NCI-H1105 (cell line): ENCODE results near the gene OVCH2.
"Not testable (repeated sequence)": the region's sequence is repeated elsewhere in the genome, so short reads cannot be mapped to it uniquely, and the experiment has no call there.

Experiments
- DNase-seq: peaks from one replicate; lab custom pipeline; 2025; lab: John Stamatoyannopoulos, UW

OVCH2 gene

DNA sequence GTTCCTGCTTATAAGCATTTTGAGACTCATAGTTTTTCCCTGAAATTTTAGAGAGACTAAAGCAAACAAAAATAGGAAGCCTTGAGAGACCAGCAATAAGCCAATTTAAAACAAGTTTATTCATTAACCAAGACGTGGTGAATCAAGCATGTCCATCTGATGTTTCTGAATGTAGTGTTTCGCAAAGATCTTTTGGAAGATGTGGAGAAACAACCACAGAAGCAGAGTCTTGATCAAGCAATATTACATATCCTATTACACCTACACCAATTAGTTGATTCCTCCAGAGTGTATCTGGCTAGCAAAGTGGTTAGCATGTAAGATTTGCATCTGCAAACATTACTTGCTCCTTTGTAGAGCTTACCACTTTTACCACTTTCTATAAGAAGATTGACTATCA lies at the start of gene OVCH2:
OVCH2 (minus strand) TSS at position 101 of the 400 bp plus-strand sequence; CDS start at position 18, 83 bp downstream.
- no peak for DNase-seq

- no peak for DNase-seq
Measured at GRCh38 chr11:7749456-7749855, 43.2 kb upstream of the OVCH2 start.

DNA sequence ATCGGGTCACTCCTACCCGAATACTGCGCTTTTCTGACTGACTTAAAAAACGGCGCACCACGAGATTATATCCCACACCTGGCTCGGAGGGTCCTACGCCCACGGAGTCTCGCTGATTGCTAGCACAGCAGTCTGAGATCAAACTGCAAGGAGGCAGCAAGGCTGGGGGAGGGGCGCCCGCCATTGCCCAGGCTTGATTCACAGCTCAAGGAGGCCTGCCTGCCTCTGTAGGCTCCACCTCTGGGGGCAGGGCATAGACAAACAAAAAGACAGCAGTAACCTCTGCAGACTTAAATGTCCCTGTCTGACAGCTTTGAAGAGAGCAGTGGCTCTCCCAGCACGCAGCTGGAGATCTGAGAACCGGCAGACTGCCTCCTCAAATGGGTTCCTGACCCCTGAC lies 28.5 kb upstream of the OVCH2 start:
- not testable (repeated sequence) for DNase-seq

DNA sequence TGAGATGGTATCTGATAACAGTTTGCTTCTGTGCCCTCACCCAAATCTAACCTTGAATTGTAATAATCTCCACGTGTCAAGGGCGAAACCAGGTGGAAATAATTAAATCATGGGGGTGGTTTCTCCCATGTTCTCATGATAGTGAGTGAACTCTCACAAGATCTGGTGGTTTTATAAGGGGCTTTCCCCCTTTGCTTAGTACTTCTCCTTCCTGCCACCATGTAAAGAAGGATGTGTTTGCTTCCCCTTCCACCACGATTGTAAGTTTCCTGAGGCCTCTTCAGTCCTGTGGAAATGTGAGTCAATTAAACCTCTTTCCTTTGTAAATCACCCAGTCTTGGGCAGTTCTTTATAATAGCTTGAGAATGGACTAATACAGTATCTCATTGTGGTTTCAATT lies 8.5 kb upstream of the OVCH2 start:
- no peak for DNase-seq

DNA sequence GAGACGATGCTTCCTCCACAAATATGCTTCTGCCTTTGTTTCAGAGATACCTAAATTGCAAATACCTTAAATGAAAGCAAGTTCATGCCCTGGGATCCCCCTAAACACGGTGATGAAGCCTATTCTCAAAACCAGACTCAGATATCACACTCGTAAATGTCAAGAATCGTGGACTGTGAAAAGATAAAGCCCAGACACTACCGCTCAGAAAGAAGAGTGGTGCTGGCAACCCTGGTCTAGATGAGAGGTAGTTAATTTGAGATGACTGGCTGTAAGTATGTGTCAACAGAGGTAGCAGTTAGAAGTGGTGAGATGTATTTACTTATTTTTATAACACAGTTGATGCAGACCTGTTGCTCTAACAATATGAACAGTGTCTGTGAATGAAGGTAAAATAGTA lies 2.5 kb downstream of the OVCH2 start:
- DNase-seq: no peak

DNA sequence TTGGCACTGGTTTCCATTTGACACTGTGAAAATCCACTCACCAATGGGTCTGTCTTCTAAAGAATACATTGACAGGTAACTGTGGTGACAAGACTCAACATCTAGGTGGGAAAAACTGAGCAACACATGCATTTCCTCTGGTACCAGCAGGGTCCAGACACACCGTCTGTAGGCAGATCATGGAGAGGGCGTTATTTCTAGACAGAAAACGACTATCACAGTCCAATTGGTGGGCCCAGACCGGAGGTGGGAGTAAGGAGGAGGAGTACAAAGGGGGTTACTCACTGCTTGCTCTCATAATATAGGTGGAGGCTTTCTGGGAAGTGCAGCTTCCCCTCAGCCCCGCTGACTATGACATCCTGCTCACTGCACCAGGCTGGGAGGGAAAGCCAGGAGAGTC lies 9.9 kb downstream of the OVCH2 start:
- no peak for DNase-seq

- DNase-seq: no peak
Measured at GRCh38 chr11:7694235-7694634, 12.0 kb downstream of the OVCH2 start.

- no peak for DNase-seq
Measured at GRCh38 chr11:7692426-7692825, 13.9 kb downstream of the OVCH2 start.

- DNase-seq: no peak
Measured at GRCh38 chr11:7691759-7692350, 14.4 kb downstream of the OVCH2 start.

- no peak for DNase-seq
Measured at GRCh38 chr11:7690648-7691047, 15.6 kb downstream of the OVCH2 start.

- no peak for DNase-seq
Measured at GRCh38 chr11:7689239-7689638, 17.0 kb downstream of the OVCH2 start.

GRCh38 chr11:7688238-7688826 lies 17.9 kb downstream of the OVCH2 start:
- peak; percentile 8 for DNase-seq

GRCh38 chr11:7687386-7687785 lies 18.9 kb downstream of the OVCH2 start:
- no peak for DNase-seq

GRCh38 chr11:7686761-7687160 lies 19.5 kb downstream of the OVCH2 start:
- DNase-seq: no peak

DNA sequence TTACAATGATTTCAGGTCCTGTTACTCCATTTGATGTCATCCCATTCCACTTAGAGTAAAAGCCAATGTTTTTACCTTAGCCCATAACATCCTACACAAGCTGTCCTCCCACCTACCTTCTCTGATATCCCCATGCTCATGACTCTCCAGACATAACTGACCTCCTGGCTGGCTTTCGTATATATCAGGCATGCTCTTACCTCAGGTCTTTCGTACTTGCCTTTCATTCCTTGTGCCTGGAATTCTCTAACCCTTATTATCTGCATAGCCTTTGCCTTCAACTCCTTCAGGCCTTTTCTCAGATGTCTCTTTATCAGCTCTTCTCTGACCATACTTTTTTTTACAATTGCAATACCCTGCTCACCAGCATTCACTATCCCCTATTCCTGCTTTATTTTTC lies 22.7 kb downstream of the OVCH2 start:
- DNase-seq: no peak

GRCh38 chr11:7677796-7678201 lies 28.5 kb downstream of the OVCH2 start:
- no peak for DNase-seq

GRCh38 chr11:7677071-7677470 lies 29.2 kb downstream of the OVCH2 start:
- no peak for DNase-seq

- no peak for DNase-seq
Measured at GRCh38 chr11:7675631-7676030, 30.6 kb downstream of the OVCH2 start.

DNA sequence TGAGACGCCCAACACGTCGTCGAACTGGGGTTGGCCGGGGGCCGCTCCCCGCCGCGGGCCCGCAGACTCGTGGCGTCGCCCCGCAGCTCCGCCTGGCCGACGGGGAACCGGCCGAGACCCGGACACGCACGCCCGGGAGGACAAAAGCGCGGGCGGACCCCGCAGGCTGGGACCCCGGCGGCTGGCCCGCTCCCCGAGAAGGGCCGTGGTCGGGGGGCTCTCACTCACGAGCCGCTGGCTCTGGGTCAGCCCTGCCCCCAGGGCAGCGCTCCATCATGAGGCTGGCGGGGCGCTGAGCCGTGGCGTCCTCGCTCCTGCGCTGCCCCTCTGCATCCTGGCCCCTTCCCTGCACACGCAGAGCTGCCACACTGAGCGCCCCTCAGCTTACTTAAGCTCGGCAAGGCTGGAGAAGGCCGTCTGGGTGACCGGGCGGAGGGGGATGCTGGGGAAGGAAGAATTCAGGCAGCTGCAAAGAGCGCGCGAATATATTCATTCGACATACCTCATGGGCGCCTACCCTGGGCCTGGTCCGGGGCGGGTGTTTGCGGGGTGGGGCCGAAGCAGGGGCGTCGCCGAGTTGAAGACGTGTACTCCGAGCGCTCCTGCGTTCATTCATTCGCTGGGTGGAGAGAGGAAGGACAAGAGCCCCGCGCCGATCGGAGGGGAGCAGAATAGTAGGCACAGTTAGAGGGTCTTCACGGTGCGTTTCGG lies 32.4 kb downstream of the OVCH2 start:
- DNase-seq: peak; percentile 28

- DNase-seq: no peak
Measured at GRCh38 chr11:7672960-7673723, 33.1 kb downstream of the OVCH2 start, which contains the start of gene CYB5R2. Gene CYB5R2 (minus strand): TSS chr11:7673500. CDS start chr11:7672825, 675 bp downstream.

GRCh38 chr11:7672276-7672959 lies 33.9 kb downstream of the OVCH2 start:
- no peak for DNase-seq
